ENCODE results near the gene TTYH1.
A peak's percentile ranks its signal among the peaks of the same experiment; 100 is the strongest.
"Not testable (repeated sequence)": the region's sequence is repeated elsewhere in the genome, so short reads cannot be mapped to it uniquely, and the experiment has no call there.

Gene TTYH1

DNA sequence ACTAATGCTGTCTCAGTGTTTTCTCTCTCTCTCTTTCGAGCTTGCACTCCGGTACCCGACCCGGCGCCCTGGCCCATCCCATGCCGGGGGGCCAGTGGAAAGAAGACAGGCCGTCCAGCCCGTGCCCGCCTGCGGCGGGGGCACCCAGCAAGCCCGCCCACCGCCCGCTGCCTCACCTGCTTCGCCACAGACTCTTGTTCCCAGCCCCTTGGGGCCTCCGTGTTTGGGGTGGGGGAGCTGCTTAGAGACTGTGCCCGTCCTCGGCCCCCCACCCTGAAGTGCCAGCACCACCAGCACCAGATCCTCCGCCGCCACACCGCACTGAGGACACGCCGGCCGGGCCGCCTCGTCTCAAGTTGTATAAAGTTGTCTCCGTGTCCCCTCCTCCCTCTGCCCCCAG, 45.9 kb downstream of the TTYH1 start:
- no peak for DNase-seq (ENCODE audit: low read depth)

DNA sequence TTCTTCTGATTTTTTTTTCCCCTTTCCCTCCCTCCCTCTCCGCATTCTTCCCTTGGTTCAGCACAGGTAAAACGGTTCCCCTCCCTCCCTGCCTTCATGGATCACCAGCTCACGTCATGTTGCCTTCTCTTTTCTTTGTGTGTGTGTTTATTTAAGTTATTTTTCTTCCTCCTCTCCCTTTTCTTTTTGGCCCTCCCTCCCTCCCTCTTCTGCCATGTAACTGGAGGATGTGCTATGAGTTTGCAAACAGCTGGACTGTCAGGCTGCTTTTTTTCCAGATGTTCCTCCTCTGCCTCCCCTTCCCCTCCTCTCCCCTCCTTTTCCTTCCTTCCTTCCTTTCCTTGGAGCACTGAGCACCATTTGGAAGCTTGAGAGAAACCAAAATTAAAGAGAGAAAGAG, 46.3 kb downstream of the TTYH1 start:
- no peak for DNase-seq (ENCODE audit: low read depth)

DNA sequence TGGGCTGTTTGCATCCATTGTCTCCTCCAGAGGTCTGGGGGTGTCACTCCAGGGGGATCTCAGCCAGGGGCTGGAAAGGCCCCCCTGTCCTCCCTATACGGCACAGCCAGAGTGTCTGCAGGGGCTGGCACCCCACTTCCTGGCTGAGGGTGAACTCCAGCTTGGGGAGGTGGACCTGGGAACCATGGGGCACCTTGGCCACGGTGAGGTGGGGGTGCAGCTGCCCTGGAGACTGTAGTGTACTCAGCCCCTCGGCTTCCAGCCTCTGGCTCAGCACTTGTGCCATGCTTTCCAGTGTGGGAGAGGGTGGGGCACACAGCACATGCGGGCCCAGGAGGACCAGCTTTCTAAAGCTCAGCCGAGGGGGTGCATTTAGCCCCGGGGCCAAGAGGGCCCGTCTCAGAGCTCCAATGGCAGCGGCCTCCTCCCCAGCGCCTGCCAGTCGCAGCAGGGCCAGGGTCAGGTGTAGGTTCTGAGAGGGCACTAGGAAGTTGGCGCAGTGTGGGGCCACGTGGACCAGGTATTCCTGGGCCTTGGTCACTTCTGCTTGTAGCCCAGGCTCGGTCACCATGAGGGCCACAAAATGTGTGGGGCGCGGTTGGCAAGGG, 46.9 kb downstream of the TTYH1 start:
- no peak for DNase-seq (ENCODE audit: low read depth)

DNA sequence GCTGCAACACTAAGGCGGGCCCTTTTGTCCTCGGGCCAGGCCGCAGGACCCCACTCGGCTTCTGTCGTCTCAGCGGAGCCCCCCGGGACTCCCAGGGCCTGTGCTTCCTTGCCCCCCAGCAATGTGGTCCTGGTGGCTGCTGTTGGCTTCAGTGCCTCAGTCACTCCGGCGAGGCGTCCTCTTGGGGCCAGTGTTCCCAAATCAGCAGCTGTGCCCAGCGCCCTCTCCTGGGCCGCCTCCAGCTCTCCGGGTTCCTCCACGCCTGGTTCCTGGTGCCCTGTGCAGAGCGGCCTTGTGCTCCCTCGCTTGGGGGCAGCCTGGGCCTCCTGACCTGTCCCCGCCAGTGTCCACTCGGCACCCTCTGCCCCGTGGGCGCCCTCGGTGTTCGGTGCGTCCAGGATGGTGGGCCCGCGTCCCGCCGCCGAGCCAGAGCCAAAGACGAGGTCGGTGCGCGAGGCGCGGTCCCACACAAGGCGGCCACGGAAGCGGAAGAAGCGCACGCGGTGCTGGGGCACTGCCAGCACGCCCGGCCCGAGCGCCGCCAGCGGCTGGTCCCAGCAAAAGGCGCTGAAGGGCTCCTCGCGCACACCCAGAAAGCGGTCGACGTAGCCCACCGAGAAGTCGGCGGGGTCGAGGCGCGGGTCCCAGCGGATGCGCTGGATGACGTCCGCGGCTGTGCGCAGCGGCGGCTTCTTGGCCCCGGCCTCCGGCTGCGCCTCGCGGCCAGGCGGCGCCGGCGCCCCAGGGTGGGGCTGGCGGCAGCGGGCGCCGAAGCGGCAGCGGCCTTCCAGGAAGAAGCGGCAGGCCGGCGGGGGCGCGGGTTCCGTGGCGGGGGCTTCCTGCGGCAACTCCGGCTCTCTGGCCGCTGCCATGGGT, 47.6 kb downstream of the TTYH1 start:
- no peak for DNase-seq (ENCODE audit: low read depth)

DNA sequence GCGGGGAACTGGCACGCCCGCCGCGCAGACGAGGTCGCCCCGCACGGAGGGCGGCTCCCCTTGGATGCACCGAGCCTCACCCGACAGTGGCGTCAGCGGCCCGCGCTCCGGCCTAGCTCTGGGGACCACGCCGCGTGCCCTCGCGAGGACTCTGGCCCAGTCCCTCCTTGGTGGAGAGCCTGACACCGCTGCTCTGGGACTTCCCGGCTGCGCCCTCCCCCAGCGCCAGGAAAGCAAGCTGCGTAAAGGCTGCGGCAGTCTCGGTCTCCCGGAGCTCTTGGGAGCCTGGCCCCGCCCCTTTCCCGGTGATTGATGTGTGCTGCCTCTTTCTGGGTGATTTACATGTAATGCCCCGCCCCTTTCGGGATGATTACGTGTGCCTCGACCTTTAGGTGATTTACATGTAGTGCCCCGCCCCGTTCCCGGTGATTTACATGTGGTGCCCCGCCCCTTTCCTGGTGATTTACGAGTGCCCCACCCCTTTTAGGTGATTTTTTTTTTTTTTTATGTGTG, 48.3 kb downstream of the TTYH1 start, which contains the start of gene LENG9:
Gene LENG9 (minus strand): TSS at position 248 of the 513 bp plus-strand sequence. CDS start 252 bp downstream, outside the sequence.
- DNase-seq (ENCODE audit: low read depth): peak; percentile 97

DNA sequence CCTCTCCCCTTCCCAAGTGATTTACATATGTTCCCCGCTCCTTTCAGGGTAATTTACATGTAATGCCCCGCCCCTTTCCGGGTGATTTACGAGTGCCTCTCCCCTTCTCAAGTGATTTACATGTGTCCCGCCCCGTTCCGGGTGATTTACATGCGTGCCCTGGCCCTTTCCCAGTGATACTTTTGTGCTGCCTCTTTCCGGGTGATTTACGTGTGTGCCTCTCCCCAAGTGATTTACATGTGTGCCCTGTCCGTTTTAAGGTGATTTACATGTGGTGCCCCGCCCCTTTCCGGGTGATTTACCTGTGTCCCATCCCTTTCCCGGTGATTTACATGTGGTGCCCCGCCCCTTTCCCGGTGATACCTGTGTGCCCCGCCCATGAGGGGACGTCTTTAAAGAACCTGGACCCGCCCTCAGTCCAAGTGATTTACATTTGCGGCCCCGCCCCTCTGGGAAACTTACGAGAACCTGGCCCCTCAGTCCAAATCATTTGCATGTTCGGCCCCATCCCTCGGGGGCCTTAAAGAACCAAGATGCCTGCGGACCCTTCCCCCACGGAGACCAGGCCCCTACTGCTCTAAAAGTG, 48.9 kb downstream of the TTYH1 start:
- peak; percentile 38 for DNase-seq (ENCODE audit: low read depth)

DNA sequence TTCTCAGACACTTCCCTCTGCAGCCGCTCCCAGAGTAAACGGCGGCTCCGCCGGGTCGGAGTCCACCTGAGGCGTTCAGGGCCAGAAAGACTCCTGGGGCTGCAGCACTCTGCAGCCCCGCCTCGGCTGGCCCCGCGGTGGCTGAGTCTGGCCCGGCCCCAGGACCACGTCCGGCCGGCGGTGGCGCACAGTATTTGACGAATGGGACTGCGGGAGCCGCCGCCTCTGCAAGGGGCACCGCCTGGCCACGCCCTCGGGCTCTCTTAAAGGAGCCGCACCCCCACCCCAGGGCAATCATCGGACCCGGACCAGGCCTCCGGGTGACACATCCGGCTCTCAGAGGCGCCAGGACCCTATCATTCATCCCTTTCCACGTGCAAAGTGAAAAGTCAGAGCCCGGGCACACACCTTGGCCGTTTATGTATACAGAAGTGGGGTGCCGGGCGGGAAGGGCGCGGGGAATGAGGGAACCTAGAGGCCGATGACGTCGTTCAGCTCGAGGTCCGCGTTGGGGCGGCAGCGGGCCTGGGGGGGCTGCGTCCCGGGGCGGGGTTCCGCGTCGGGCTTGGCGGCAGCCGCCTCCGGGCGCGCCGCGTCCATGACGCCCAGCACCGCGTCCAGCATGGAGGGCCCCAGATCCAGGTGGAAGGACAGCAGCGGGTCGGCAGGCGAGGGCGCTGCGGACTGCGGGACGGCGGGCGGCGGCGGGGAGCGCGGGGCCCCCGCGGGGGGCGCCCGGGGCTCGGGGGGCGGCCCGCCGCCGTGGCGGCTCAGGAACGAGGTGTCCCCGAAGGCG, 49.6 kb downstream of the TTYH1 start:
- DNase-seq (ENCODE audit: low read depth): peak; percentile 69

DNA sequence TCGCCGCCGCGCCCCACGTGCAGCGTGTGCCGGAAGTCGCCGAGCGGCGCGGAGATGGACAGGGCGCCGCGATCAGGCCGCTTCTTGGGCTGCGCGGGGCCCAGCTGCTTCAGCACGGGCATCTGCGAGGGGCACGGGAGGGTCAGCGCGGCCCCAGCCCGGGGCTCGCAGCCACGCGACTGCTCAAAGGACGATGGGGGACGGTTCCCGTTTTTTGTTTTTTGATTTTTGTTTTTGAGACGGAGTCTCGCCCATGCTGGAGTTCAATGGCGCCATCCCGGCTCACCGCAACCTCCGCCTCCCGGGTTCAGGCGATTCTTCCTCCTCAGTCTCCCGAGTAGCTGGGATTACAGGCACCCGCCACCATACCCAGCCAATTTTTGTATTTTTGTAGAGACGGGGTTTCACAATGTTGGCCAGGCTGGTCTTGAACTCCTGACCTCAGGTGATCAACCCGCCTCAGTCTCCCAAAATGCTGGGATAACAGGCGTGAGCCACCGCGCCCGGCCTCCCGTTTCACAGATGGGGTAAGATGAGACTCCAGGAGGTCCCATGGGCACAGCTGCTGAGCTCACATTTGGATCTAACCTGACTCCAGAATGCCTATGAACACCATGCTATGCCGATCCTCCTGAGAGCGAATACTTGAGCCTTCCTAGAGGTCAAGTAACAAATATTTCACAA, 50.3 kb downstream of the TTYH1 start:
- no peak for DNase-seq (ENCODE audit: low read depth)

DNA sequence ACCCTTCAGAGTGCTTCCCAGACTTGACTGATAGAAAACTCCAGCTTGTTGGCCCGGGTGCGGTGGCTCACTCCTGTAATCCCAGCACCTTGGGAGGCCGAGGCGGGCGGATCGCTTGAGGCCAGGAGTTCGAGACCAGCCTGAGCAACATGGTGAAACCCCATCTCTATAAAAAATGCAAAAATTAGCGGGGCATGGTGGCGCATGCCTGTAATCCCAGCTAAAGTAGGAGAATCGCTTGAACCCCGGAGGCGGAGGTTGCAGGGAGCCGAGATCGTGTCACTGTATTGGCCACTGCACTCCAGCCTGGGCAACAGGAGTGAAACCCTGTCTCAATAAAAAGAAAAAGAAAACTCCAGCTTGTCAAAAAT, 50.8 kb downstream of the TTYH1 start:
- DNase-seq (ENCODE audit: low read depth): not testable (repeated sequence)

DNA sequence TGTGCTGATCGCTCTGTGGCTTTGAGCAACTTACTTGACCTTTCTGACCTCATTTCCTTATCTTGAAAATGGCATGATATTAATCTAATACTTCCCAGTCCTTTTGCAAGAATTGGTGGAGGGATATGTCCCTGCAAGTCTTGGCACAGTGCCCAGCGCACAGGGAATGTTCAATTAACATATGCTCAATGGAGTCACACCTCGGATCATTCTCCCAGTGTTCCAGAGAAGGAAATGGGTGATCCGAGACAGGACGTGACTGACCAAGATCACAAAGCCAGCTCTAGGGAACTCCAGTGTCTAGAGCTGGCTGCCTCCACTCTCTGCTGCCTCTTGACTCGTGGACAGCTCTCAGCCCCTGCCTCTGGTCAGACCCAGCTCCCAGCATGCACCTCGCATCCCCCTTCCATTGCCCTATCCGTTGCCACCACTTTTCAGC, 54.3 kb downstream of the TTYH1 start:
- DNase-seq (ENCODE audit: low read depth): no peak

DNA sequence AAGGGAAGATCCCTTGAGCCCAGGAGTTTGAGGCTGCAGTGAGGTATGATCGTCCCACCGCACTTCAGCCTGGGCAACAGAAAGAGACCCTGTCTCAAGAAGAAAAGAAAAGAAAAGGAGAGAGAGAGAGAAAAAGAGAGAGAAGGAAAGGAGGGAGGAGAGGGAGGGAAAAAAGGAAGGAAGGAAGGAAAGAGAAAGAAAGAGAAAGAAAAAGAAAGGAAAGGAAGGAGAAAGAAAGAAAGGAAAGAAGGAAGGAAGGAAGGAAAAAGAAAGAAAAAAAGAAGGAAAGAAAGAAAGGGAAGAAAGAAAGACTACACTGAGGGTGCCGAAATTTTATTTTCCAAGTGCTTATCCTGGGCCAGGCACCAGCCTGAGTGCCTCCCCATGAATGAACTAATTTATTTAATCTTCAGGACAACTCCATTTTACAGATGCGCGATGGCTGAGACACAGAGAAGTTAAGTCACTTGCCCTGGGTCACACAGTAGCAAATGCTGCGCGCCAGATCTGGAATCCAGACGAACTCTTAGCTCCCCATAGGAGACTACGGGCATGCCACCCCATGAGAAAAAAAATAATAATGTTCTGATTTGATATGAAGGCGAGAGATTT, 55.1 kb downstream of the TTYH1 start:
- no peak for DNase-seq (ENCODE audit: low read depth)

DNA sequence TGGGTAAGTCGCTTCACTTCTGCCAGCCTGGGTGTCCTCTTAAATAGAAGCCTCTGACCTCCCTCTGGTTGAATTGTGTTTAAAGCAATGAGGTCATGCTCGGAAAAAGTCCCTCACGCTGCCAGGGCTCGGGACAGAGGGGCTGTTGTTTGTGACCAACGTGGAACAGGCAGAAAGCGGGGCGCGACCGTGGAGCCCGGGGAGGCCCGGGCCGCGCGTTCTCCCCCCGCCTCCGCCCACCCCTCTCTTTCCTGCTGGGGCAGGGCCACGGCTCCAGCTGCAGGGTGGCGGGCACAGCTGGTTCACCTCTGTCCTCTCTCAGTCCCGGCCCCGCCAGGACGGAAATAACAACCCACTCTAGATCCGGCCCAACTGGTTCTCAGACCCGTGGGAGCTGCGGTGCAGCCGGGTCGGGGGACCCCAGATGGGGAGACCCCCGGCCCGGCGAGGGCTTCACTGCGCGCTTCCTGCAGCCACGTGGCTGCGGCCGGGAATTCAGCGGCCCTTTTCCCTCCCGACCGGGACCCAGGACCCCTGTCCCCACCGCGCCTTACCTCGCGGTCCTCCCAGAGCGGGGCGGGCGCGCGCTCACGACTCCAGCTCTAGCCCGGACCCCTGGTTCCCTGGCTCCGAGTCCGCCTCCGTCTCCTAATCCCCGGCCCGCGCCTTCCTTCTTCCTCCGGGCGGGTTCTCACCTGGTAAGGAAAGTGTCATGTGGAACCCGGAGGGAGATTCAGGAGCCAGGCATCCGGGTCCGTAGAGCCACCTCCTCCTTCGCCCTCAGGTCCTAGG, 55.9 kb downstream of the TTYH1 start:
- no peak for DNase-seq (ENCODE audit: low read depth)

DNA sequence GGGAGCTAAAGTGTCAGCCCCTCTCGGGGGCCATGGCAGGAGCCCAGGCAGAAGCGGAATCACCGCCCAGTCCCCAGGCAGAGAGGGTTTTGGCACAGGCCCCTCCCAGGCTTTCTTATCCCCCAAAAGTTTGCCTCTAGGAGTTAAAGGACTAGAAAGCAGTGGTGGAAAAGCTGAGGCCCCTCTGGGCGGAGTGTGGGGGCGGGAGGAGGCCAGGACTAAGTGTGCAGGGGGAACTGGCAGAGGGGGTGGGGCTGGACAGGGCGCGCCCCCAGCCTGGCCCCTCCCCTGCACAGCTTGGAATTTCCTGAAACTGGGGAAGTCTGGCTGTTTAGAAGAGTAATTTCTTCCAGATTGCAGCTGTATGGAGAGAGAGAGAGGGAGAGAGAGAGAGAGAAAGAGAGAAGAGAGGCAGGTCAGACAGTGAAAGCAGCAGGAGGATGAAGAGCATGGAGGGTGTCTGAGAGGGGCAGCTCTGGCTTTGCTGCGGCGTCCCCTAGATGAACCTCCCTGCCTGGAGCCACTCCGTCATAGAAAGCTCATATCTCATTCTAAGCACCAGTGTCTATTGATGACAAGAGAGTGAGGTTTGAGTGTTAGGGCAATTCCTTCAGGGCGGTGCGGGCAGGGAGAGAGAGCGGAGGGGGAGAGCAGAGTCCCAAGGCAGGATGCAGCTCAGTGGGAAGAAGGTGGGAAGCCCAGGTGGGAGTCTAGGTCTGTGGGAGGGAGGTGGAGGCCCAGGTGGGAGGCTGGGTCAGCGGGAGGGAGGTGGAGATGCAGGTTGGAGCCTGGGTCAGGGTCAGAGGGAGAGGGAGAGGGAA, 58.0 kb downstream of the TTYH1 start, which contains the start of gene CDC42EP5:
Gene CDC42EP5 (minus strand): TSS at position 226 of the 821 bp plus-strand sequence. CDS start 7,749 bp downstream, outside the sequence.
- peak; percentile 75 for DNase-seq (ENCODE audit: low read depth)

DNA sequence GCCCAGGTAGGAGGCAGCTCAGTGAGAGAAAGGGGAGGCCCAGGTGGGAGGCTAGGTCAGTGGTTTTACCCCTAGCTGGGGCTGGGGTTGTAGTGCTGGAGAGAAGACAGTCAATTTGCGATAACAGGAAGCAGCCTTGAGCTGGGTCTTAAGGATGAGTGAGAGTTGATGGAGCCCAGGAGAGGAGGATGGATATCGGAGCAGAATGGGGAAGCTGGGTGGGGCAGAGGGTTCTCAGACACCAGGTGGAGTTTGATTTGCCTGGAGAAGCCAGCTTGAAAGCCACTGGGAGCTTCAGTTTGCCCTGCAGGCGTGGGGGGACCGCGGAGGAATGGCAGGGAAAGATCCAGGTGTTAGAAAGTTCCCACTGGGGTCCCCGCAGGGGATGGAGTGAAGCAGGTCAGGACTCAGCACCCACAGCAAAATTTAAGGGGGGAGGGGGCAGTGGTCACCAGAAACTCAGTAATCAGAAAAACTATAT, 58.7 kb downstream of the TTYH1 start:
- no peak for DNase-seq (ENCODE audit: low read depth)

DNA sequence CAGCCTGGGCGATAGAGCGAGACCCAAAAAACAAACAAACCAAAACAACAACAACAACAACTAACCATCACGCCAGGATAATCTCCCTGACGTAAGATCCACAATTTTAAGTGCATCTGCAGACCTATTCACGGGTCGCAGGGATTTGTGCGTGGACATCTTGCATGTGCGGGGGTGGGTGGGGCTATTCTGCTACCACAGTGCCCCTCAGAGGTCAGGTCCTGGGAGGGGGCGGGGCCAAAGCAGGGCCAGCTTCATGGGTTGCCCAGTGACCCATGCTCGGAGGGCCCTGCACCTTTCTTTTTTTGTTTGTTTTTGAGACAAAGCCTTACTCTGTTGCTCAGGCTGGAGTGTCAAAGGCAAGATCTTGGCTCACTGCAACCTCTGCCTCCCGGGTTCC, 60.4 kb downstream of the TTYH1 start:
- no peak for DNase-seq (ENCODE audit: low read depth)

DNA sequence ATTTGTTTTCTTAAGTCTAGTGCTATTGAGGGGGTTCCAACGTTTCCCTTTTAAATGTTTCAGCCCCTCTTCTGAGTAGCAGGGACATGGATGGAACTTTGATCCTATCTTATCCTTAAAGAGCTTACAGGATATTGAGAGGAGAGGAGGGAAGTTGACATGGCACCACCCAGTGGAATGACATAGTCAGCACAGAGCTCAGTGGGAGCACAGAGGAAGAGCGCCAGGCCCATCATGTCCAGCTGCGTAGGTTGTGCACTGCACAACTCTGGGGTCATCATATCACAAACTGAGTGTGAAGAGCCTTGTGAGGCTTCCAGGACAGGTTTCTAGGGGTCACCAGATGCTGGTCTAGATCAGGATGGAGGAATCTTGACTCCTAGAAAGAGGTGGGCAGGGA, 62.4 kb downstream of the TTYH1 start:
- DNase-seq (ENCODE audit: low read depth): no peak

DNA sequence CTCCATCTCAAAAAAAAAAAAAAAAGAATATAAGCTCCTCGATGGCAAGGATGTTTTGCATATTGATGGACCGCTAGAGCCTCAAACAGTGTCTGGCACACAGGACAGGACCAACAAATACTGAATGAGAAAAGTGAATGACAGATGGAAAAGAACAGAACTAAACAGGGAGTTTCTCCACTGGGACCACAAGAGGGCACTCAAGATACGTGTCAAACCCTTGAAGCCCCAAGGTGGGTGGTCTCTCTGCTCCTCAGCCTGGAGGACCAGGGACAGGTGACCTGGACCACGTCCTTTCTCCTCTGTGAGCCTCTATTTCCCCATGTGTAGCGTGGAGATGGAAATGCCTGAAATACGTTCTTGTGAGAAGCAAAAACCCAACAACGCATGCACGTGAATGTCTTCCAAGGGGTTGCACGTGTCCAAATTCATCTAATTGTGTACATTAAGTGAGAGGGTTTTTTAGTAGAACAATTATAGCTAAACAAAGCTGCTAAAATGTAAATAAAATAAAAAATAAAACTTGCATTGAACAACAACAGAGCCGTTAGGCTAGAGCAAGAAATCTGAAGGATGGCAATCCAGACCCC, 63.5 kb downstream of the TTYH1 start:
- peak; percentile 33 for DNase-seq (ENCODE audit: low read depth)

DNA sequence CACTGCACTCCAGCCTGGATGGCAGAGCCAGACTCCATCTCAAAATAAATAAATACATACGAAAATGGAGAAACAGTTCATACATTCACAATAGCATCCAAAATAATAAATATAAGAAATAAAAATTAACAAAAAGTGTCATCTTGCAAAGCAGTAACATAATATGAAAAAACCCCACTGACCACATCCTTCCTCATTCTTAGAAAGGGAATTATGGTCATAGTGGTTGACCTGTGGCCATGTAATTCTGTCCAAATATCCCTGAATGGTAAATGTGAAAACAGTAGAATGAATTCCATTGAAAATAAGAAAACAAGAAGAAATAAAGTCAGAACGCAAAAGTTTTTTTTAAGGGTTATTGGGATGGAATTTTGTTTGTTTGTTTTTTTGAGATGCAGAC, 64.8 kb downstream of the TTYH1 start:
- no peak for DNase-seq (ENCODE audit: low read depth)

Measured in stromal cell of bone marrow (primary cell).